Gastroesophageal sphincter (tissue), 4 donors: ENCODE measurements around the gene SNX8. TPM values are rescaled to one million over a fixed set of nuclear protein-coding genes. Genes with fewer than 3 reads are reported as not detected.

Source experiments
- ATAC-seq: fragments of 150-250 bp; one replicate; pipeline ENCODE4 v1.9.1; 2016; ENCODE audit warnings: mild to moderate bottlenecking, moderate library complexity
- H3K27ac ChIP-seq, 4 donors: fragments of 200-600 bp; sonication (generic) in 3 of 4; 1 replicate in 3 of 4; 2 replicates in 1 of 4; pipeline ENCODE4 v1.5.1; 2016 to 2019
- H3K27me3 ChIP-seq: fragments of 200-600 bp; sonication (generic); one replicate; pipeline ENCODE4 v1.5.1; 2019
- H3K36me3 ChIP-seq, 2 donors: fragments of 200-600 bp; sonication (generic); one replicate each; pipeline ENCODE4 v1.5.1; 2019; ENCODE audit warnings: control low read depth in 1 of 2
- H3K4me1 ChIP-seq, 3 donors: fragments of 200-600 bp; sonication (generic); 1 replicate in 2 of 3; 2 replicates in 1 of 3; pipeline ENCODE4 v1.5.1; 2016 to 2019; ENCODE audit warnings: control low read depth in 2 of 3
- H3K4me3 ChIP-seq, 2 donors: fragments of 200-600 bp; sonication (generic); one replicate each; pipeline ENCODE4 v1.5.1; 2019; ENCODE audit warnings: mild to moderate bottlenecking in 1 of 2, moderate library complexity in 1 of 2
- H3K9me3 ChIP-seq, 3 donors: fragments of 200-600 bp; sonication (generic); one replicate each; pipeline ENCODE4 v1.5.1; 2017 to 2019; ENCODE audit warnings: control low read depth in 2 of 3
- EP300 ChIP-seq: sonication (generic); formaldehyde crosslinking; IDR thresholded peaks from one replicate; pipeline ENCODE4 v1.6.1; 2017; ENCODE audit warnings: antibody characterized with exemption, mild to moderate bottlenecking
- POLR2A ChIP-seq, 2 donors: fragments of 450-650 bp; IDR thresholded peaks; one replicate each; pipeline ENCODE4 v1.6.1; 2017; ENCODE audit warnings: antibody characterized with exemption in 2 of 2, mild to moderate bottlenecking in 2 of 2, moderate library complexity in 1 of 2
- POLR2AphosphoS5 ChIP-seq: sonication (generic); formaldehyde crosslinking; IDR thresholded peaks from one replicate; pipeline ENCODE4 v1.6.1; 2017; ENCODE audit warnings: antibody characterized with exemption
- WGBS, 2 donors: methylation state at CpG; one replicate each; pipeline ENCODE4 v1.1.5; 2018; ENCODE audit warnings: low coverage in 1 of 2; 5-methylcytosine and 5-hydroxymethylcytosine counted together
- total RNA-seq, 4 donors: library from RNA; depleted of rRNA; stranded (reverse); fragments of >200 nt; gene quantifications; one replicate each; pipeline ENCODE4 v1.1.0, GENCODE V29; 2016
- TF ChIP-seq, protein P1 (sequence below), 4 experiments: fragments of 200-600 bp in 2 of 4; fragments of 450-650 bp in 2 of 4; sonication (generic) in 1 of 4; IDR thresholded peaks; one replicate each; pipeline ENCODE4 v1.5.1; 2017 to 2019; ENCODE audit warnings: antibody characterized with exemption in 4 of 4, mild to moderate bottlenecking in 2 of 4, moderate library complexity in 2 of 4

SNX8 gene
- total RNA-seq, 4 donors from 2014 or later: 8.7 to 17.8 (median 9.8) TPM

- peaks cover 0 to 18% of the 10 kb centered on the region in 2 donors for H3K36me3 ChIP-seq
- peak overlapping the region; percentile 96 to 100 for H3K4me3 ChIP-seq
- TF ChIP-seq POLR2A (IDR thresholded peaks at IDR 0.05) (peak in 1 of 2 donors; percentile 0), POLR2AphosphoS5 (no peak), EP300 (no peak)
- TF ChIP-seq, protein P1, sequence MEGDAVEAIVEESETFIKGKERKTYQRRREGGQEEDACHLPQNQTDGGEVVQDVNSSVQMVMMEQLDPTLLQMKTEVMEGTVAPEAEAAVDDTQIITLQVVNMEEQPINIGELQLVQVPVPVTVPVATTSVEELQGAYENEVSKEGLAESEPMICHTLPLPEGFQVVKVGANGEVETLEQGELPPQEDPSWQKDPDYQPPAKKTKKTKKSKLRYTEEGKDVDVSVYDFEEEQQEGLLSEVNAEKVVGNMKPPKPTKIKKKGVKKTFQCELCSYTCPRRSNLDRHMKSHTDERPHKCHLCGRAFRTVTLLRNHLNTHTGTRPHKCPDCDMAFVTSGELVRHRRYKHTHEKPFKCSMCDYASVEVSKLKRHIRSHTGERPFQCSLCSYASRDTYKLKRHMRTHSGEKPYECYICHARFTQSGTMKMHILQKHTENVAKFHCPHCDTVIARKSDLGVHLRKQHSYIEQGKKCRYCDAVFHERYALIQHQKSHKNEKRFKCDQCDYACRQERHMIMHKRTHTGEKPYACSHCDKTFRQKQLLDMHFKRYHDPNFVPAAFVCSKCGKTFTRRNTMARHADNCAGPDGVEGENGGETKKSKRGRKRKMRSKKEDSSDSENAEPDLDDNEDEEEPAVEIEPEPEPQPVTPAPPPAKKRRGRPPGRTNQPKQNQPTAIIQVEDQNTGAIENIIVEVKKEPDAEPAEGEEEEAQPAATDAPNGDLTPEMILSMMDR (IDR thresholded peaks at IDR 0.05): no peak
- 0% methylated on average over 1 of the region's 92 CpGs; no CpG with 5 or more reads in 1 of the 2 donors for WGBS, 2 donors
- peaks cover 0 to 60% (median 27%) of the 10 kb centered on the region in 3 donors for H3K4me1 ChIP-seq
- H3K27ac ChIP-seq: peak overlapping the region; percentile 41 to 99 (median 96)
- H3K9me3 ChIP-seq: no peaks in the 10 kb centered on the region
- ATAC-seq: peak; percentile 3
- no peaks in the 10 kb centered on the region for H3K27me3 ChIP-seq
These were observed 40.9 kb upstream of the SNX8 start for GRCh38 chr7:2354939-2355704.

- H3K9me3 ChIP-seq: no peaks in the 10 kb centered on the region
- H3K4me3 ChIP-seq: peak within 1 kb of the TSS; percentile 96 to 100
- peak within 1 kb of the TSS; percentile 95 to 99 (median 97) for H3K27ac ChIP-seq
- WGBS, 2 donors: 0% methylated on average over 8 of the region's 55 CpGs
- H3K4me1 ChIP-seq: peaks cover 0 to 53% (median 27%) of the 10 kb centered on the region in 3 donors
- peak; percentile 94 for ATAC-seq
- H3K36me3 ChIP-seq: peaks cover 0 to 18% of the 10 kb centered on the region in 2 donors
- TF ChIP-seq POLR2AphosphoS5: peak; percentile 76
- TF ChIP-seq POLR2A (IDR thresholded peaks at IDR 0.05): peak; percentile 52 to 69
- TF ChIP-seq, protein P1 (IDR thresholded peaks at IDR 0.05): peak in 2 of 4 experiments; percentile 17 to 30
- TF ChIP-seq EP300: no peak
- no peaks in the 10 kb centered on the region for H3K27me3 ChIP-seq
These were observed 40.1 kb upstream of the SNX8 start, which contains the start of gene EIF3B for GRCh38 chr7:2354186-2354938. TSS of gene EIF3B (plus strand) at chr7:2354827. CDS start at chr7:2354922, 95 bp downstream.

GRCh38 chr7:2353936-2354185, 39.6 kb upstream of the SNX8 start:
- peak overlapping the region; percentile 95 to 99 (median 97) for H3K27ac ChIP-seq
- ATAC-seq: peak; percentile 88
- TF ChIP-seq POLR2AphosphoS5 (peak; percentile 26), POLR2A (IDR thresholded peaks at IDR 0.05) (peak in 1 of 2 donors; percentile 18), EP300 (no peak)
- H3K27me3 ChIP-seq: no peaks in the 10 kb centered on the region
- H3K9me3 ChIP-seq: no peaks in the 10 kb centered on the region
- peaks cover 0 to 48% (median 24%) of the 10 kb centered on the region in 3 donors for H3K4me1 ChIP-seq
- H3K4me3 ChIP-seq: peak overlapping the region; percentile 96 to 100
- H3K36me3 ChIP-seq: peaks cover 0 to 14% of the 10 kb centered on the region in 2 donors
- WGBS, 2 donors: 0% methylated on average over 11 of the region's 26 CpGs; no CpG with 5 or more reads in 1 of the 2 donors

DNA sequence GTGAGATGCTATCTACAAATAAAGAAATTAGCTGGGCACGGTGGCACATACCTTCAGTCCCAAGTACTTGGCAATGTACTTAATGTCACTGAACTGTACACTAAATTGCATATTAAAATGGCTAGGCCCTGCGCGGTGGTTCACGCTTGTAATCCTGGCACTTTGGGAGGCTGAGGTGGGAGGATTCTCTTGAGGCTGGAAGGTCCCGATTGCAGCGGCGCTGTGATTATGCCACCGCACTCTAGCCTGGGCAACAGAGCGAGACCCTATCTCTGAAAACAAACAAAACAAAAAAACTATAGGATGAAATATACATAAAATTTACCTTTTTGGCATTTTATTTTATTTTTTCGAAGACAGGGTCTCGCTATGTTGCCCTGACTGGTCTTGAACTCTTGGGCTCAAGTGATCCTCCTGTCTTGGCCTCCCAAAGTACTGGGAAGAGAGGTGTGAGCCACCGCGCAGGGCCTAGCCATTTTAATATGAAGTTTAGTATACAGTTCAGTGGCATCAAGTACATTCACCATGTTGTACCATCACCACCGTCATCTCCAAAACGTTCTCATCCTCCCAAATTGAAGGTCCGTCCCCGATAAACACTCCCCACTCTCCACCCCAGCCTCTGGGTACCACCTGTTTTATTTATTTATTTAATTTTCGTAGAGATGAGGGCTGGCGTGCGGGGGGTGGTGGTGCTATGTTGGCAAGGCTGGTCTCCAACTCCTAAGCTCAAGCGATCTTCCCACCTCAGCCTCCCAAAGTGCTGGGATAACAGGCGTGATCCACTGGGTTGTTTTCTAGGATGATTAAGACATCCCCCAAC, 39.1 kb upstream of the SNX8 start:
- ATAC-seq: no peak
- Histone ChIP-seq H3K27ac (peak overlapping the region in 3 of 4 donors; percentile 95 to 99 (median 98)), H3K4me3 (peak overlapping the region; percentile 96 to 100), H3K36me3 (peaks cover 0 to 14% of the 10 kb centered on the region in 2 donors), H3K9me3 (no peaks in the 10 kb centered on the region), H3K27me3 (no peaks in the 10 kb centered on the region), H3K4me1 (peaks cover 0 to 42% (median 22%) of the 10 kb centered on the region in 3 donors)
- TF ChIP-seq EP300: no peak
- WGBS, 2 donors: 55 to 81% methylated on average over 14 to 20 of the region's 22 CpGs

GRCh38 chr7:2350861-2351260, 36.6 kb upstream of the SNX8 start:
- TF ChIP-seq, protein P1 (IDR thresholded peaks at IDR 0.05): no peak
- TF ChIP-seq POLR2AphosphoS5: no peak
- TF ChIP-seq POLR2A (IDR thresholded peaks at IDR 0.05): no peak
- TF ChIP-seq EP300: no peak
- ATAC-seq: no peak
- peaks cover 0 to 18% (median under 1%) of the 10 kb centered on the region in 3 donors for H3K4me1 ChIP-seq
- H3K9me3 ChIP-seq: no peaks in the 10 kb centered on the region
- H3K27me3 ChIP-seq: no peaks in the 10 kb centered on the region
- no peak overlapping the region for H3K4me3 ChIP-seq
- H3K27ac ChIP-seq: no peak overlapping the region
- WGBS, 2 donors: 58% methylated on average over 4 of the region's 12 CpGs; no CpG with 5 or more reads in 1 of the 2 donors
- no peaks in the 10 kb centered on the region for H3K36me3 ChIP-seq
